Central memory CD8-positive, alpha-beta T cell (primary cell): ENCODE data around the gene IL19.

Experiments
- ATAC-seq: fragments of 150-1000 bp; cut with Tn5 transposase; replicated peaks from 2 replicates; pipeline ENCODE4 v1.10.0; 2022; ENCODE audit warnings: mild to moderate bottlenecking, moderate FRiP score, moderate number of reproducible peaks; ENCODE audit not compliant: poor library complexity, severe bottlenecking; ENCODE audit errors: extremely low read depth
- DNase-seq, 2 donors: peaks; one replicate each; pipeline ENCODE4 v3.0.0; 2021; ENCODE audit warnings: low spot score in 2 of 2
- H3K27ac Mint-ChIP-seq: one replicate; pipeline ENCODE4 v1.8.0; 2022; ENCODE audit warnings: low read depth, mild to moderate bottlenecking, moderate library complexity, mixed read lengths
- H3K27me3 Mint-ChIP-seq: one replicate; pipeline ENCODE4 v1.8.0; 2022; ENCODE audit warnings: mixed read lengths
- H3K36me3 Mint-ChIP-seq: one replicate; pipeline ENCODE4 v1.8.0; 2022; ENCODE audit warnings: mild to moderate bottlenecking, moderate library complexity, mixed read lengths; ENCODE audit not compliant: insufficient read depth
- H3K4me1 Mint-ChIP-seq: one replicate; pipeline ENCODE4 v1.8.0; 2022; ENCODE audit warnings: mixed read lengths
- H3K4me3 Mint-ChIP-seq: one replicate; pipeline ENCODE4 v1.8.0; 2022; ENCODE audit warnings: mild to moderate bottlenecking, moderate library complexity, mixed read lengths
- H3K9me3 Mint-ChIP-seq: one replicate; pipeline ENCODE4 v1.8.0; 2022; ENCODE audit warnings: mixed read lengths

The IL19 gene

DNA sequence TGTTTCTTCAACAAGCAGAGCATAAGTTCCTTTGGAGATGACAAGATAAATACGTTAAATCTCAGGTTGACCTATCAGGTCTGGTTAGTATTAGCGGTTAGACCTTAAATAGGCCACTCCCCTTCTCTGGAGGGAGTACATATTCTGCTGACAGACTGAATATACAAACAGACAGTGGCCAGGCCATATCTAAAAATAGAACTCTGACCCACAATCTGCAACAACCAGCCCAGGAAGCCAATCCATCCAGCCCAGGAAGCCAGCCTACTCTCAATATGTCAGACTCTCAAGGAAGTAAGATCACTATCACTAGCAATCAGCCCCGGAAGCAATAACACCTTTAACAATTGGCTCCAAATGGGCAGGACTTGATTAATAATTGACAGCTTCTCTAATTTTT lies 101.6 kb downstream of the IL19 start:
- H3K4me1 Mint-ChIP-seq, result no peaks in the 10 kb centered on the region
- no peaks in the 10 kb centered on the region for H3K36me3 Mint-ChIP-seq
- H3K27me3 Mint-ChIP-seq, result peaks cover 32% of the 10 kb centered on the region
- no peak overlapping the region for H3K27ac Mint-ChIP-seq
- no peak for DNase-seq
- H3K9me3 Mint-ChIP-seq, result peaks cover 13% of the 10 kb centered on the region
- H3K4me3 Mint-ChIP-seq, result no peak overlapping the region
- no peak for ATAC-seq

DNA sequence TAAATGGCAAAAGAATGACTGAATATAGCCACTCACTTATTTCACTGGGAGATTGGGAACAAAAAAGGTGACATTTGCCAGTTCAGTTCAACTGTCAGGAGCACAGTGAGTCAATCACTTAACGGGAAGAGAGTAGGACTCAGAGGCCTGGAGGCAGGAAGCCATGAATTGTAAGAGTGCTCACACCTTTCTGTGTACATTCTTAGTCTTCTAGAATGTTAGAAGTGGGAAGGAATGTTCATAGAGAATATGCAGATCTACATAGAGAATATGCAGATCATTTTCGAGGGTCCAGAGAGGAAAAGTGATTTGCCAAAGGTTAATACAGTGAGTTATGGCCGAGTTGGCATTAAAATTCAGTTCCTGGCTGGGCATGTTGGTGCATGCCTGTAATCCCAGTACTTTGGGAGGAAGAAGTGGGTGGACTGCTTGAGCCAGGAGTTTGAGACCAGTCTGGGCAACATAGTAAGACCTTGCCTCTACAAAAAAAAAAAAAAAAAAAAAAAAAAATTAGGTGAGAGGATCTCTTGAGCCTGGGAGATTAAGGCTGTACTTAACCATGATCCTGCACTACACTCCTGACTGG lies 103.1 kb downstream of the IL19 start:
- peaks cover 32% of the 10 kb centered on the region for H3K27me3 Mint-ChIP-seq
- peaks cover 18% of the 10 kb centered on the region for H3K9me3 Mint-ChIP-seq
- no peak for DNase-seq
- no peak for ATAC-seq
- H3K4me3 Mint-ChIP-seq, result no peak overlapping the region
- no peaks in the 10 kb centered on the region for H3K36me3 Mint-ChIP-seq
- no peak overlapping the region for H3K27ac Mint-ChIP-seq
- H3K4me1 Mint-ChIP-seq, result no peaks in the 10 kb centered on the region

DNA sequence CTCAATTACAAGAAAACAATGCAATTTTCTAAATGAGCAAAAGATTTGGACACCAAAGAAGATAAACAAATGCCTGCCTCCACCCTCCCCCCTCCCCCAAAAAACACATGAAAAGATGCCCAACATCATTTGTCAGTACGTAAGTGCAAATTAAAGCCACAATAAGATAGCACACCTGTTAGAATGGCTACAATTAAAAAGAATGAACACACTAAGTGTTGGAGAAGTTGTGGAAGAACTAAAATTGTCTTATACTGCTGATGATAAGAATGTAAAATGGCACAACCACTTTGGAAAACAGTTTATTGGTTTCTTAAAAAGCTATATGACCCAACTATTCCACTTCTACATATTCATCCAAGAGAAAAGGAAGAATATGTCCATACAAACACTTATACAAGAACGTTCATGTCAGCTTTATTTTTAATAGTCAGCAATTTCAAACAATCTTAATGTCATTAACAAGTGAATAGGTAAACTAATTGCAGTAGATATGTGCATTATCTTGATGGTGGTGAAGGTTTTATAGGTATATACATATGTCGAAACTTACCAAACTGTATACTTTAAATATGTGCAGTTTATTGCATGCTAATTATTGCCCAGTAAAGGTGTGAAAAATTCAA lies 105.3 kb downstream of the IL19 start:
- H3K9me3 Mint-ChIP-seq, result peaks cover 18% of the 10 kb centered on the region
- H3K4me3 Mint-ChIP-seq, result no peak overlapping the region

DNA sequence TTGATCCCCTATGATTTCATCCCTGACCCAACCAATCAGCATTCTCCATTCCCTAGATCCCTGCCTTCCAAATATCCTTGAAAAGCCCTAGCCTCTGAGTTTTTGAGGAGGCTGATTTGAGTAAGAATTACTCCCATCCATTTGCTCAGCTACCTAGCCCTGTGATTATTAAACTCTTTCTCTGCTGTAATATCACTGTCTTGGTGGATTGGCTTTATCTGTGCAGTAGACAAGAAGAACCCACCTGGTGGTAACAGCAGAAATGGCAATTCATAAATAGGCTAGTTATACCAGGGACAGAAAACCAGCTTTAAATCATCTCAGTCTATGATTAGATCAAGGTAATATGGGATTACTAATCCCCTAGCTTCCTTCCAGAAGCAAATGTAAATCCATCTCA lies 107.9 kb downstream of the IL19 start:
- no peak for ATAC-seq
- Mint-ChIP-seq H3K27ac (no peak overlapping the region), H3K9me3 (peaks cover 14% of the 10 kb centered on the region), H3K27me3 (peaks cover 17% of the 10 kb centered on the region), H3K4me1 (no peaks in the 10 kb centered on the region), H3K36me3 (no peaks in the 10 kb centered on the region), H3K4me3 (no peak overlapping the region)
- DNase-seq, result no peak

More for the DNA sequence above, 105.3 kb downstream of the IL19 start:
- DNase-seq (no peak), ATAC-seq (no peak)
- Mint-ChIP-seq H3K27ac (no peak overlapping the region), H3K36me3 (no peaks in the 10 kb centered on the region), H3K27me3 (peaks cover 17% of the 10 kb centered on the region), H3K4me1 (no peaks in the 10 kb centered on the region)

DNA sequence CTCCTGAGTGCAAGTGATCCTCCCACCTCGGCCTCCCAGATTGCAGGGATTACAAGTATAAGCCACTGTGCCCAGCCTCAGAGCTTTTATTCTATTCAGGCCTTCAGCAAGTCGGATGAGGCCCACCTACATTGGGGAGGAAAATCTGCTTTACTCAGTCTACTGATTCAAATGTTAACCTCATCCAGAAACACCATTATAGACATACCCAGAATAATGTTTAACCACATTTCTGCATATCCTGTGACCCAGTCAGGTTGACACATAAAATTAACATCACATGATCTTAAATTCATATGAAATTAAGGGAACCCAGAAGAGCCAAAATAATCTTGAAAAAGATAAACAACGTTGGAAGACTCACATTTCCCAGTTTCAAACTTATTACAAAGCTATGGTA lies 109.7 kb downstream of the IL19 start:
- DNase-seq, result no peak
- H3K27me3 Mint-ChIP-seq, result peaks cover 18% of the 10 kb centered on the region
- no peaks in the 10 kb centered on the region for H3K36me3 Mint-ChIP-seq
- peaks cover 4% of the 10 kb centered on the region for H3K4me1 Mint-ChIP-seq
- no peak overlapping the region for H3K27ac Mint-ChIP-seq
- H3K9me3 Mint-ChIP-seq, result peaks cover 14% of the 10 kb centered on the region
- no peak overlapping the region for H3K4me3 Mint-ChIP-seq
- no peak for ATAC-seq

DNA sequence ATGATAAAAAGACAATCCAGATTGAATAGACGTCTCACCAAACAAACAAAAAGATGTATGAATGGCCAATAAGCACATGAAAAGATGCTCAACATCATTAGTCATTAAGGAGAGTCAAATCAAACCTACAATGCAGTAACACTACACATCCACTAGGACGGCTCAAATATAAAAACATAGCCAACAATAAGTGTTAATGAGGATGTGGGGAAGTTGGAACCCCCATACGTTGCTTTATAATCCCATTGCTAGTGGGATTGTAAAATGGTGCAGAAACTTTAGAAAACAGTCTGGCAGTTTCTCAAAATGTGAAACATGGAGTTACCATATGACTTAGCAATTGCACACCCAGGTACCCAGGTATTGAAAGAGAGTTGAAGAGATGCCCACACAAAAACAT lies 112.0 kb downstream of the IL19 start:
- no peak for ATAC-seq
- no peaks in the 10 kb centered on the region for H3K36me3 Mint-ChIP-seq
- DNase-seq, result no peak
- peaks cover 8% of the 10 kb centered on the region for H3K27me3 Mint-ChIP-seq
- H3K4me1 Mint-ChIP-seq, result peaks cover 4% of the 10 kb centered on the region
- H3K27ac Mint-ChIP-seq, result no peak overlapping the region
- H3K4me3 Mint-ChIP-seq, result no peak overlapping the region
- peaks cover 2% of the 10 kb centered on the region for H3K9me3 Mint-ChIP-seq

DNA sequence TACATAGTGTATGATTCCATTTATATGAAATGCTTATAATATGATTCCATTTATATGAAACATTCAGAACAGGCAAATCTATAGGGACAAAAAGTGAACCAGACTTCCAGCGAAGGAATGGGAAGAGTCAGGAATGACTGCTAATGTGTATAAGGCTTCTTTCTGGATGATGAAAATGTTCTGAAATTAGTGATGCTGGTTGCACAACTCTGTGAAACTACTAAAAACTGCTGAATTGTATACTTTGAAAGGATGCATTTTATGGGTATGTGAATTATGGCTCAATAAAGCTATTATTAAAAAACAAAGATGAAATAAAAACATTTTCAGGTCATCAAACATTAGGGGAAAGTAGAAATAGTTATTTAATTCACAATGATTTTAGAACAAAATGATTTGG lies 112.6 kb downstream of the IL19 start:
- Mint-ChIP-seq H3K27me3 (peaks cover 8% of the 10 kb centered on the region), H3K36me3 (no peaks in the 10 kb centered on the region), H3K9me3 (no peaks in the 10 kb centered on the region), H3K4me3 (no peak overlapping the region), H3K4me1 (peaks cover 4% of the 10 kb centered on the region), H3K27ac (no peak overlapping the region)
- DNase-seq, result no peak
- no peak for ATAC-seq

DNA sequence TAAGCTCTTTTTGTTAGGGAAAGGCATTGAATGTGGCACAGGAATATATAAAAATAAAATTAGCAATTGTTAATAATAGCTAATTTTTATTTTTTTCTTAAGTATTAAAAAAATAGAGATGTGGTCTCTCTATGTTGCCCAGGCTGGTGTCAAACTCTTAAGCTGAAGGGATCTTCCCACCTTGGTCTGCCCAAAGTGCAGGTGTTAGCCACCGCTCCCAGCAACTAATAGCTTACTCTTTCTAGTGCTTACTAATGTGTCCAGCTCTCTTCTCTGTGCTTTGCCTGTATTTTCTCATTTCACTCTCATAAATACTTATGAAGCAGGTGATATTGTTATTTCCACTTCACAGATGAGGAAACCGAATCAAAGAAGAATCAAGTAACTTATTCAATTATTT lies 113.3 kb downstream of the IL19 start:
- DNase-seq (no peak), ATAC-seq (peak; percentile 43)
- Mint-ChIP-seq H3K9me3 (no peaks in the 10 kb centered on the region), H3K27ac (no peak overlapping the region), H3K27me3 (peaks cover 8% of the 10 kb centered on the region), H3K36me3 (no peaks in the 10 kb centered on the region), H3K4me3 (no peak overlapping the region), H3K4me1 (peaks cover 4% of the 10 kb centered on the region)

DNA sequence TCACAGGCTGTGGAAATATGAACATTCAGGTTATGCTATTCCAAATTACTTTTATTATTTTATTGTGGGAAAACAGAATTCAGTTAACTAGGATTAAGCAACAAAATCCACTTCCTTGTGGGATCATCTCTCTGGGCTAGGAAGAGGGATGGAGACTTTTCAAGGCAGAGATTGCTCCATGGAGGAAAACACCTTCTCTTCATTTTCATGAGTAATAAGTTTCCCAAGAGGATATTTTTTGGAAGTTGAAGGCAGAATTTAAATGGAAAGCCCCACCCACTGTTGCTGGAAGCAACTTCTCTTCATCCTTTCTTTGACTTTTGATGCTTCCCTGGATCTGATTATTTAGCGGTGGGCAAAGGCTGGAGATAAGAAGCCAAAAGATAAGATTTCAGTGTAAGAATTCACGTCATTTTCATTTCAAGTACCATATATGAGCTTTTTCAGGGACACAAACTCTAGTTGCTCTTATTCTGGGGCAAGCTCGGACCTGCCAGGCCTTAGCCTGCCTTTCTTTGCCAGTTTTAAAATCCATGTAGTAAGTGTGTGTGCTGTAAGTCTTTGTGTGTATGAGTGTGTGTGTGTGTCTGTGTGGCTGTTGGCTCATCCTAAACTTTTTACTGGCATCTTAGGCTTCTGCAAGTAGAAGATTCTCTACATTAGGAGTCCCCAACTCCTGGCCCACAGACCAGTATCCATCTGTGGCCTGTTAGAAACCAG lies 114.9 kb downstream of the IL19 start:
- Mint-ChIP-seq H3K9me3 (no peaks in the 10 kb centered on the region), H3K36me3 (no peaks in the 10 kb centered on the region), H3K4me3 (no peak overlapping the region), H3K27me3 (peaks cover 8% of the 10 kb centered on the region), H3K4me1 (peaks cover 4% of the 10 kb centered on the region), H3K27ac (no peak overlapping the region)
- DNase-seq, result no peak
- ATAC-seq, result no peak

DNA sequence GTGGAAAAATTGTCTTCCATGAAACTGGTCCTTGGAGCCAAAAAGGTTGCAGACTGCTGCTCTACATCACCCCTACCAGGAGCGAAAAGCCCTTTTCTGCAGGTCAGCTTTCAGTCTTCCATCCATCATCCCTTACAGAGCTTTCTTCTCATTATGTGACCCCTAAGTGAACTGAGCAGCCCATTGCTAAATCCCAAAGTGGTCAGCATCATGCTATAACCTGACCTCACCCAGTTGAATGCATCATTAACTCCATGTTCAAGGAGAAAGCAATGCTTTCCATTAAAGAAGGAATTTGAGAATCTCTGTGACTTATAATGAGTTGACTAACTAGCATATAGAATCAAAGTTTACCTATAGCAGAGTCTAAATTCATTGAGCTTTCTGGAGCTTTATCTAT lies 116.3 kb downstream of the IL19 start:
- Mint-ChIP-seq H3K4me3 (no peak overlapping the region), H3K27ac (no peak overlapping the region), H3K27me3 (peaks cover 19% of the 10 kb centered on the region), H3K36me3 (no peaks in the 10 kb centered on the region), H3K9me3 (no peaks in the 10 kb centered on the region), H3K4me1 (peaks cover 16% of the 10 kb centered on the region)
- DNase-seq (no peak), ATAC-seq (no peak)

DNA sequence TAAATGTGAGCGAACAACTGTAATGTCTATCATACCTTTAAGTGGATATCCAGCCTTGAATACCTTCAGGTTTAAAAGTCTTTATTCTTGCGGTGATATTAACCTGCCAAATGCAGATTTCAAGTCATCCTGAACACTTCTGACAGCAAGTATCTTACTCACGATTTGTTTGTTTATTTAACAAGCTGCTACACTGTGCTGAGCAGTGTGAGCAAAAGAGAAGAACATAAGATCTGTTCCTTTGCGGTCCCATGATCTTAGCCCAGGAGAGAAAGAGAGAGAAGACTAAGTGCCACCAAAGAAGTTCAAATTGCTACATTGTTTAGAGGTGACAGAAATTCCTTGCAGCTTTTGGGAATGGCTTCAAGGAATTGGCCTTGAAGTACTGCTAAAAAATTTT lies 117.1 kb downstream of the IL19 start:
- no peak for DNase-seq
- H3K9me3 Mint-ChIP-seq, result no peaks in the 10 kb centered on the region
- no peaks in the 10 kb centered on the region for H3K36me3 Mint-ChIP-seq
- H3K4me1 Mint-ChIP-seq, result peaks cover 16% of the 10 kb centered on the region
- ATAC-seq, result no peak
- H3K4me3 Mint-ChIP-seq, result no peak overlapping the region
- peaks cover 22% of the 10 kb centered on the region for H3K27me3 Mint-ChIP-seq
- no peak overlapping the region for H3K27ac Mint-ChIP-seq

DNA sequence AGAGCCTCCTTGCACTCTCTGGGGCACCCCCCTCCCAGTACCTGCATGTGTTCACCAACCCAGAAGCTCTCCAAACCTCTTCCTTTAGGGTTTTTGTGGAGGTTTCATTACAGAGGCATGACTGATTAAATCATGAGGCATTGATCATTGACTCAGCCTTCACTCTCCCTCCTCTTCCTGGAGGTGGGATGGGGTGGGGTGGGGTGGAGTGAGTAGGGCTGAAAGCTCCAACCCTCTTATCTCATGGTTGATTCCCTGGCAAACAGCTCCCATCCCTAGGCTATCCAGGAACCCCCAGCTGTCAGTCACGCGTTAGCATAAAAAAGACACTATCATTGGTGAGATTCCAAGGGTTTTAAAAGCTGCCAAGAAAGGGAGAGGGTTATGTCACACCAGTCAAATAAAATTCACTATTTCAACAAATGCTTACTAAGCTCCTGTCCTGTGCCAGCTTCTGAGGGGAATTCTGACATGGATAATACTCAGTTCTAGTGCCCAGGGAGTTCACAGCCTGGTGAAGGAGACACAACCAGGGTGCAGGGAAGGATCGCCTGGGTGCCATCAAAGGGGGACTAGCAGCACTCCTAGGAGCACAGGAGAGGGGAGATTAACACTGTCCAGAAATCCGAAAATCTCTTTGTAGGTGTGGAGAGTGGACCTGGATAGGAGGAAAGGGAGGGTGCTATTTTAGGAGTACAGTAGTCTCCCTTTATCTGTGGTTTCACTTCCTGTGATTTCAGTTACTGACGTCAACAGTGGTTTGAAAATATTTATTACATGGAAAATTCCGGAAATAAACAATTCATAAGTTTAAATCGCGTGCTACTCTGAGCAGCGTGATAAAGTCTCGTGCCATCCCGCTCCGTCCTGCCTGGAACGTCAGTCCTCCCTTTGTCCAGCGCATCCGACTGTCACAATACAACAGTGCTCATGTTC lies 119.8 kb downstream of the IL19 start:
- Mint-ChIP-seq H3K4me3 (no peak overlapping the region), H3K9me3 (no peaks in the 10 kb centered on the region), H3K27me3 (peaks cover 35% of the 10 kb centered on the region), H3K36me3 (no peaks in the 10 kb centered on the region), H3K27ac (no peak overlapping the region), H3K4me1 (peaks cover 12% of the 10 kb centered on the region)
- ATAC-seq, result peak; percentile 19
- DNase-seq, result no peak
